ENCODE measurements around the gene JAK1. TPM values are rescaled to one million over a fixed set of nuclear protein-coding genes. Genes with fewer than 3 reads are reported as not detected.

JAK1 gene
- total and polyA plus RNA-seq, 3 experiments from 2014 or later = 106 to 300 (median 108) TPM

- POLR2A ChIA-PET = no interaction called here
- Mint-ChIP-seq H3K4me1 (peaks cover 0 to 3% (median 0%) of the 10 kb centered on the region in 3 donors), H3K4me3 (no peak overlapping the region), H3K9me3 (no peaks in the 10 kb centered on the region), H3K27ac (peak overlapping the region in 5 of 8 donors; percentile 46 to 85 (median 63)), H3K36me3 (peaks cover 14 to 95% (median 22%) of the 10 kb centered on the region in 3 donors), H3K27me3 (peaks cover 0 to 3% of the 10 kb centered on the region in 2 donors)
- no peak for DNase-seq
- Histone ChIP-seq H3K9me3 (ENCODE audit: low read length) (no peaks in the 10 kb centered on the region), H3K4me1 (ENCODE audit: insufficient read depth, low read length) (no peaks in the 10 kb centered on the region), H3K4me3 (ENCODE audit: low read length) (no peak overlapping the region), H3K36me3 (ENCODE audit: insufficient read depth, low read length) (peaks cover 88% of the 10 kb centered on the region), H3K27ac (ENCODE audit: low read depth, low read length) (no peak overlapping the region), H3K27me3 (ENCODE audit: insufficient read depth, low read length, poor library complexity, severe bottlenecking) (no peaks in the 10 kb centered on the region)
- CTCF ChIA-PET = no interaction called here
Measured at GRCh38 chr1:64845831-64846425, 120.4 kb downstream of the JAK1 start.

GRCh38 chr1:64844609-64845008, 121.7 kb downstream of the JAK1 start:
- peak overlapping the region in 6 of 8 donors; percentile 22 to 88 (median 56) for H3K27ac Mint-ChIP-seq
- H3K36me3 Mint-ChIP-seq = peaks cover 14 to 95% (median 23%) of the 10 kb centered on the region in 3 donors
- no peak overlapping the region for H3K4me3 Mint-ChIP-seq
- H3K4me1 Mint-ChIP-seq = peaks cover 0 to 3% (median 0%) of the 10 kb centered on the region in 3 donors
- Histone ChIP-seq H3K36me3 (ENCODE audit: insufficient read depth, low read length) (peaks cover 89% of the 10 kb centered on the region), H3K4me1 (ENCODE audit: insufficient read depth, low read length) (no peaks in the 10 kb centered on the region), H3K27me3 (ENCODE audit: insufficient read depth, low read length, poor library complexity, severe bottlenecking) (no peaks in the 10 kb centered on the region), H3K27ac (ENCODE audit: low read depth, low read length) (no peak overlapping the region), H3K9me3 (ENCODE audit: low read length) (no peaks in the 10 kb centered on the region), H3K4me3 (ENCODE audit: low read length) (no peak overlapping the region)
- no peaks in the 10 kb centered on the region for H3K27me3 Mint-ChIP-seq
- CTCF ChIA-PET = interaction anchor here (1.0 kb wide), 1 partner anchor 159 kb away, joined by 3 read pairs; no protein-coding TSS in a partner anchor
- no peaks in the 10 kb centered on the region for H3K9me3 Mint-ChIP-seq
- DNase-seq = no peak
- POLR2A ChIA-PET = no interaction called here

GRCh38 chr1:64844175-64844574, 122.2 kb downstream of the JAK1 start:
- Mint-ChIP-seq H3K4me1 (peaks cover 0 to 3% (median 0%) of the 10 kb centered on the region in 3 donors), H3K4me3 (no peak overlapping the region), H3K27ac (peak overlapping the region in 4 of 8 donors; percentile 52 to 88 (median 74)), H3K36me3 (peaks cover 15 to 95% (median 19%) of the 10 kb centered on the region in 3 donors), H3K27me3 (no peaks in the 10 kb centered on the region), H3K9me3 (no peaks in the 10 kb centered on the region)
- DNase-seq = no peak
- no peak overlapping the region for H3K27ac ChIP-seq (ENCODE audit: low read depth, low read length)
- CTCF ChIA-PET = interaction anchor here (1.0 kb wide), 1 partner anchor 159 kb away, joined by 3 read pairs; no protein-coding TSS in a partner anchor
- H3K4me1 ChIP-seq (ENCODE audit: insufficient read depth, low read length) = no peaks in the 10 kb centered on the region
- no peak overlapping the region for H3K4me3 ChIP-seq (ENCODE audit: low read length)
- POLR2A ChIA-PET = no interaction called here
- H3K27me3 ChIP-seq (ENCODE audit: insufficient read depth, low read length, poor library complexity, severe bottlenecking) = no peaks in the 10 kb centered on the region
- no peaks in the 10 kb centered on the region for H3K9me3 ChIP-seq (ENCODE audit: low read length)
- H3K36me3 ChIP-seq (ENCODE audit: insufficient read depth, low read length) = peaks cover 90% of the 10 kb centered on the region

GRCh38 chr1:64843675-64844074, 122.7 kb downstream of the JAK1 start:
- no peak overlapping the region for H3K27ac ChIP-seq (ENCODE audit: low read depth, low read length)
- peaks cover 16 to 93% (median 18%) of the 10 kb centered on the region in 3 donors for H3K36me3 Mint-ChIP-seq
- no peaks in the 10 kb centered on the region for H3K27me3 ChIP-seq (ENCODE audit: insufficient read depth, low read length, poor library complexity, severe bottlenecking)
- ChIA-PET POLR2A (no interaction called here), CTCF (no interaction called here)
- peak overlapping the region in 6 of 8 donors; percentile 26 to 87 (median 56) for H3K27ac Mint-ChIP-seq
- no peaks in the 10 kb centered on the region for H3K27me3 Mint-ChIP-seq
- peaks cover 0 to 3% (median 0%) of the 10 kb centered on the region in 3 donors for H3K4me1 Mint-ChIP-seq
- peaks cover 86% of the 10 kb centered on the region for H3K36me3 ChIP-seq (ENCODE audit: insufficient read depth, low read length)
- DNase-seq = no peak
- no peak overlapping the region for H3K4me3 Mint-ChIP-seq
- H3K4me1 ChIP-seq (ENCODE audit: insufficient read depth, low read length) = no peaks in the 10 kb centered on the region
- H3K4me3 ChIP-seq (ENCODE audit: low read length) = no peak overlapping the region
- no peaks in the 10 kb centered on the region for H3K9me3 ChIP-seq (ENCODE audit: low read length)
- H3K9me3 Mint-ChIP-seq = no peaks in the 10 kb centered on the region

- H3K27me3 Mint-ChIP-seq = no peaks in the 10 kb centered on the region
- no peaks in the 10 kb centered on the region for H3K9me3 Mint-ChIP-seq
- Histone ChIP-seq H3K27me3 (ENCODE audit: insufficient read depth, low read length, poor library complexity, severe bottlenecking) (no peaks in the 10 kb centered on the region), H3K27ac (ENCODE audit: low read depth, low read length) (no peak overlapping the region), H3K9me3 (ENCODE audit: low read length) (no peaks in the 10 kb centered on the region), H3K4me1 (ENCODE audit: insufficient read depth, low read length) (no peaks in the 10 kb centered on the region), H3K4me3 (ENCODE audit: low read length) (no peak overlapping the region), H3K36me3 (ENCODE audit: insufficient read depth, low read length) (peaks cover 85% of the 10 kb centered on the region)
- H3K27ac Mint-ChIP-seq = peak overlapping the region in 2 of 8 donors; percentile 1 to 46
- ChIA-PET POLR2A (no interaction called here), CTCF (no interaction called here)
- H3K36me3 Mint-ChIP-seq = peaks cover 16 to 93% (median 21%) of the 10 kb centered on the region in 3 donors
- peaks cover 0 to 3% (median 0%) of the 10 kb centered on the region in 3 donors for H3K4me1 Mint-ChIP-seq
- no peak for DNase-seq
- no peak overlapping the region for H3K4me3 Mint-ChIP-seq
Measured at GRCh38 chr1:64842224-64842623, 124.1 kb downstream of the JAK1 start.

GRCh38 chr1:64841330-64842065, 124.9 kb downstream of the JAK1 start:
- POLR2A ChIA-PET = no interaction called here
- Mint-ChIP-seq H3K9me3 (no peaks in the 10 kb centered on the region), H3K4me1 (peaks cover 0 to 3% (median 0%) of the 10 kb centered on the region in 3 donors), H3K27me3 (no peaks in the 10 kb centered on the region), H3K4me3 (no peak overlapping the region), H3K36me3 (peaks cover 16 to 93% (median 28%) of the 10 kb centered on the region in 3 donors), H3K27ac (peak overlapping the region in 7 of 8 donors; percentile 13 to 81 (median 38))
- Histone ChIP-seq H3K27me3 (ENCODE audit: insufficient read depth, low read length, poor library complexity, severe bottlenecking) (no peaks in the 10 kb centered on the region), H3K36me3 (ENCODE audit: insufficient read depth, low read length) (peaks cover 86% of the 10 kb centered on the region), H3K9me3 (ENCODE audit: low read length) (no peaks in the 10 kb centered on the region), H3K4me1 (ENCODE audit: insufficient read depth, low read length) (no peaks in the 10 kb centered on the region), H3K27ac (ENCODE audit: low read depth, low read length) (no peak overlapping the region), H3K4me3 (ENCODE audit: low read length) (no peak overlapping the region)
- CTCF ChIA-PET = interaction anchor here (2.1 kb wide), 1 partner anchor 233 kb away, joined by 9 read pairs; no protein-coding TSS in a partner anchor
- DNase-seq = no peak

GRCh38 chr1:64839732-64840405, 126.5 kb downstream of the JAK1 start:
- H3K27ac Mint-ChIP-seq = peak overlapping the region in 3 of 8 donors; percentile 43 to 50 (median 46)
- no peak overlapping the region for H3K4me3 Mint-ChIP-seq
- Histone ChIP-seq H3K9me3 (ENCODE audit: low read length) (no peaks in the 10 kb centered on the region), H3K27me3 (ENCODE audit: insufficient read depth, low read length, poor library complexity, severe bottlenecking) (no peaks in the 10 kb centered on the region), H3K36me3 (ENCODE audit: insufficient read depth, low read length) (peaks cover 87% of the 10 kb centered on the region), H3K4me1 (ENCODE audit: insufficient read depth, low read length) (no peaks in the 10 kb centered on the region), H3K4me3 (ENCODE audit: low read length) (no peak overlapping the region), H3K27ac (ENCODE audit: low read depth, low read length) (no peak overlapping the region)
- no peaks in the 10 kb centered on the region for H3K4me1 Mint-ChIP-seq
- H3K36me3 Mint-ChIP-seq = peaks cover 14 to 93% (median 31%) of the 10 kb centered on the region in 3 donors
- POLR2A ChIA-PET = no interaction called here
- H3K27me3 Mint-ChIP-seq = no peaks in the 10 kb centered on the region
- CTCF ChIA-PET = interaction anchor here (2.1 kb wide), 1 partner anchor 235 kb away, joined by 9 read pairs; no protein-coding TSS in a partner anchor
- DNase-seq = no peak
- H3K9me3 Mint-ChIP-seq = no peaks in the 10 kb centered on the region

- Mint-ChIP-seq H3K36me3 (peaks cover 10 to 93% (median 34%) of the 10 kb centered on the region in 3 donors), H3K27ac (peak overlapping the region in 4 of 8 donors; percentile 43 to 57 (median 48)), H3K27me3 (no peaks in the 10 kb centered on the region), H3K4me1 (no peaks in the 10 kb centered on the region), H3K4me3 (no peak overlapping the region), H3K9me3 (no peaks in the 10 kb centered on the region)
- H3K4me3 ChIP-seq (ENCODE audit: low read length) = no peak overlapping the region
- H3K4me1 ChIP-seq (ENCODE audit: insufficient read depth, low read length) = no peaks in the 10 kb centered on the region
- no peak overlapping the region for H3K27ac ChIP-seq (ENCODE audit: low read depth, low read length)
- H3K27me3 ChIP-seq (ENCODE audit: insufficient read depth, low read length, poor library complexity, severe bottlenecking) = no peaks in the 10 kb centered on the region
- ChIA-PET POLR2A (no interaction called here), CTCF (no interaction called here)
- no peak for DNase-seq
- H3K9me3 ChIP-seq (ENCODE audit: low read length) = no peaks in the 10 kb centered on the region
- peaks cover 83% of the 10 kb centered on the region for H3K36me3 ChIP-seq (ENCODE audit: insufficient read depth, low read length)
Measured at GRCh38 chr1:64839261-64839660, 127.1 kb downstream of the JAK1 start.

All from CD8-positive, alpha-beta memory T cell (primary cell).